Parathyroid adenoma (tissue), 2 donors: ENCODE results near the gene MIB1.

ENCODE experiments used
- H2AFZ ChIP-seq: fragments of 300-600 bp; sonication (generic); one replicate; pipeline ENCODE4 v1.7.0; 2017; ENCODE audit warnings: antibody characterized with exemption, mild to moderate bottlenecking
- H3K27ac ChIP-seq: fragments of 300-600 bp; sonication (generic); one replicate; pipeline ENCODE4 v1.7.0; 2017
- H3K27me3 ChIP-seq: fragments of 300-600 bp; sonication (generic); one replicate; pipeline ENCODE4 v1.7.0; 2017; ENCODE audit warnings: low read length; ENCODE audit not compliant: control insufficient read depth, insufficient read depth
- H3K36me3 ChIP-seq: fragments of 300-600 bp; sonication (generic); one replicate; pipeline ENCODE4 v1.7.0; 2017; ENCODE audit warnings: low read length; ENCODE audit not compliant: control insufficient read depth, insufficient read depth
- H3K4me1 ChIP-seq: fragments of 300-600 bp; sonication (generic); one replicate; pipeline ENCODE4 v1.7.0; 2017; ENCODE audit warnings: control low read depth
- H3K4me2 ChIP-seq: fragments of 300-600 bp; sonication (generic); one replicate; pipeline ENCODE4 v1.7.0; 2017; ENCODE audit warnings: low read length
- H3K4me3 ChIP-seq: fragments of 300-600 bp; sonication (generic); one replicate; pipeline ENCODE4 v1.7.0; 2017; ENCODE audit warnings: low read depth, low read length
- H3K79me2 ChIP-seq: fragments of 300-600 bp; sonication (generic); one replicate; pipeline ENCODE4 v1.7.0; 2017; ENCODE audit warnings: control low read depth
- H3K9ac ChIP-seq: fragments of 300-600 bp; sonication (generic); one replicate; pipeline ENCODE4 v1.7.0; 2017; ENCODE audit warnings: mild to moderate bottlenecking
- H3K9me3 ChIP-seq: fragments of 300-600 bp; sonication (generic); one replicate; pipeline ENCODE4 v1.7.0; 2017; ENCODE audit warnings: low read length; ENCODE audit not compliant: control insufficient read depth
- TF ChIP-seq, protein P1 (sequence below): fragments of 300-600 bp; sonication (generic); IDR thresholded peaks from one replicate; pipeline ENCODE4 v1.7.0; 2017; ENCODE audit warnings: antibody characterized with exemption, mild to moderate bottlenecking
- donor health status: primary hyperparathyroidism.

The MIB1 gene

DNA sequence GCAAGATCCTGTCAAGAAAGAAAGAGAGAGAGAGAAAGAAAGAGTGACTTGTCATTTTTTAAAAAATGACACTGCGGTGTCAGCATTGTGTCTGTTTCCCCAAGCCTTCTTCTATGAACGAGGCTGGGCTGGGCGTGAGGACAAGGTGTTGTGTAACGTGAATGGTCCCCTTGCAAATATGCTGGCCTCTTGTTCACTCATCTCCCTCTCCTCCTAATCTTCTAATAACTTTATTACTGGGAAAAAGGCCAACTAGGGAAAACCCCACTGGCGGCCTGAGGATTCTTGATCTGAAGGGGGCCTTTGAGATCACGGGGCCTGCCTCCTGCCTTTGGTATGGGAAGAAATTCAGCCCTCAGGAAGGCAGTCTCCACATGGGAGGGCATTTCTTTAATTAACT is 163.1 kb downstream of the MIB1 start:
- Histone ChIP-seq H3K4me1 (no peaks in the 10 kb centered on the region), H3K9me3 (no peaks in the 10 kb centered on the region), H3K4me2 (no peak overlapping the region), H3K36me3 (no peaks in the 10 kb centered on the region), H3K4me3 (no peak overlapping the region), H3K79me2 (no peaks in the 10 kb centered on the region), H3K27me3 (no peaks in the 10 kb centered on the region), H3K9ac (no peak overlapping the region), H3K27ac (no peak overlapping the region), H2AFZ (no peak overlapping the region)
- TF ChIP-seq, protein P1, sequence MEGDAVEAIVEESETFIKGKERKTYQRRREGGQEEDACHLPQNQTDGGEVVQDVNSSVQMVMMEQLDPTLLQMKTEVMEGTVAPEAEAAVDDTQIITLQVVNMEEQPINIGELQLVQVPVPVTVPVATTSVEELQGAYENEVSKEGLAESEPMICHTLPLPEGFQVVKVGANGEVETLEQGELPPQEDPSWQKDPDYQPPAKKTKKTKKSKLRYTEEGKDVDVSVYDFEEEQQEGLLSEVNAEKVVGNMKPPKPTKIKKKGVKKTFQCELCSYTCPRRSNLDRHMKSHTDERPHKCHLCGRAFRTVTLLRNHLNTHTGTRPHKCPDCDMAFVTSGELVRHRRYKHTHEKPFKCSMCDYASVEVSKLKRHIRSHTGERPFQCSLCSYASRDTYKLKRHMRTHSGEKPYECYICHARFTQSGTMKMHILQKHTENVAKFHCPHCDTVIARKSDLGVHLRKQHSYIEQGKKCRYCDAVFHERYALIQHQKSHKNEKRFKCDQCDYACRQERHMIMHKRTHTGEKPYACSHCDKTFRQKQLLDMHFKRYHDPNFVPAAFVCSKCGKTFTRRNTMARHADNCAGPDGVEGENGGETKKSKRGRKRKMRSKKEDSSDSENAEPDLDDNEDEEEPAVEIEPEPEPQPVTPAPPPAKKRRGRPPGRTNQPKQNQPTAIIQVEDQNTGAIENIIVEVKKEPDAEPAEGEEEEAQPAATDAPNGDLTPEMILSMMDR, result no peak

- Histone ChIP-seq H3K79me2 (no peaks in the 10 kb centered on the region), H3K4me3 (no peak overlapping the region), H3K36me3 (no peaks in the 10 kb centered on the region), H3K9ac (no peak overlapping the region), H3K9me3 (no peaks in the 10 kb centered on the region), H2AFZ (peak overlapping the region; percentile 45), H3K4me2 (no peak overlapping the region), H3K27ac (no peak overlapping the region), H3K4me1 (no peaks in the 10 kb centered on the region), H3K27me3 (no peaks in the 10 kb centered on the region)
- TF ChIP-seq, protein P1, result no peak
These were observed 164.3 kb downstream of the MIB1 start for GRCh38 chr18:21904856-21905255.

- Histone ChIP-seq H3K79me2 (no peaks in the 10 kb centered on the region), H3K9me3 (no peaks in the 10 kb centered on the region), H3K4me2 (no peak overlapping the region), H3K36me3 (no peaks in the 10 kb centered on the region), H2AFZ (no peak overlapping the region), H3K4me1 (no peaks in the 10 kb centered on the region), H3K27ac (no peak overlapping the region), H3K4me3 (no peak overlapping the region), H3K9ac (no peak overlapping the region), H3K27me3 (no peaks in the 10 kb centered on the region)
- TF ChIP-seq, protein P1, result no peak
These were observed 166.9 kb downstream of the MIB1 start for GRCh38 chr18:21907451-21907850.

- no peaks in the 10 kb centered on the region for H3K36me3 ChIP-seq
- TF ChIP-seq, protein P1, result no peak
- no peaks in the 10 kb centered on the region for H3K27me3 ChIP-seq
- H3K27ac ChIP-seq, result no peak overlapping the region
- H3K4me3 ChIP-seq, result no peak overlapping the region
- H3K4me1 ChIP-seq, result no peaks in the 10 kb centered on the region
- H3K4me2 ChIP-seq, result no peak overlapping the region
- H3K9ac ChIP-seq, result no peak overlapping the region
- no peaks in the 10 kb centered on the region for H3K79me2 ChIP-seq
- H2AFZ ChIP-seq, result no peak overlapping the region
- no peaks in the 10 kb centered on the region for H3K9me3 ChIP-seq
These were observed 168.1 kb downstream of the MIB1 start for GRCh38 chr18:21908711-21909110.

DNA sequence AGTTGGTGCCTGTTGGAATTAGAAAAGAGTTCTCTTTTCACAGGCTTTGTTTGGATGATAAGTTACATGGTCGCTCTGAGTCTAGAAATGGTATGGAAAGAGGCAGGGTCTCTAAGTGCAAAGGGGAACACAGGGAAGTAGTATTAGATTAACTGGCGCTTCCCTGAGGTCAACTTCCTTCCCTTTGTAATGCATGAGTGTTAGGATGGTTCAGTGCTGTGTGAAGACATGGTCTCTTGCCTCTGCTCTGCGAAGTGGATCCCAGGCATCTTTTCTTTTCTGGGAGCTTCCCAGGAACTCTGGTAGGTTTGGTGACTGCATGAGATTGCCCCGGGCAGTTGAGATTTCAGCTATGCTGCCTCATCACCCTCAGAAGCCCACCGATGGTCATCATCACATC is 170.3 kb downstream of the MIB1 start:
- TF ChIP-seq, protein P1, result no peak

More for the DNA sequence above, 170.3 kb downstream of the MIB1 start:
- Histone ChIP-seq H3K27ac (no peak overlapping the region), H3K4me1 (no peaks in the 10 kb centered on the region), H3K79me2 (no peaks in the 10 kb centered on the region), H3K4me3 (no peak overlapping the region), H3K36me3 (no peaks in the 10 kb centered on the region), H3K9me3 (no peaks in the 10 kb centered on the region), H3K9ac (no peak overlapping the region), H3K27me3 (no peaks in the 10 kb centered on the region), H3K4me2 (no peak overlapping the region), H2AFZ (no peak overlapping the region)
